ENCODE results near the gene HSPA8. TPM values are rescaled to one million over a fixed set of nuclear protein-coding genes. Genes with fewer than 3 reads are reported as not detected.

HSPA8 gene
- total RNA-seq, 1 donor from 2014 or later, result 619 TPM

- H3K4me1 ChIP-seq, result no peaks in the 10 kb centered on the region
- no peak for TF ChIP-seq CTCF (IDR thresholded peaks at IDR 0.05)
- H3K4me3 ChIP-seq, result no peak overlapping the region
- no peaks in the 10 kb centered on the region for H3K9me3 ChIP-seq
- no peak overlapping the region for H3K27ac ChIP-seq
- H3K36me3 ChIP-seq, result no peaks in the 10 kb centered on the region
- intact Hi-C loops (cut with DNase I), result no loop called here
- no peaks in the 10 kb centered on the region for H3K27me3 ChIP-seq
- no peak for DNase-seq (ENCODE audit: low spot score in 2 of 2)
Observed at GRCh38 chr11:123047266-123047946, 14.5 kb downstream of the HSPA8 start.

GRCh38 chr11:123046473-123047259 lies 15.3 kb downstream of the HSPA8 start:
- Histone ChIP-seq H3K27me3 (no peaks in the 10 kb centered on the region), H3K36me3 (no peaks in the 10 kb centered on the region), H3K4me1 (no peaks in the 10 kb centered on the region), H3K4me3 (no peak overlapping the region), H3K27ac (no peak overlapping the region), H3K9me3 (no peaks in the 10 kb centered on the region)
- no peak for TF ChIP-seq CTCF (IDR thresholded peaks at IDR 0.05)
- no peak for DNase-seq (ENCODE audit: low spot score in 2 of 2)
- intact Hi-C loops (cut with DNase I), result no loop called here

- Histone ChIP-seq H3K36me3 (no peaks in the 10 kb centered on the region), H3K4me1 (no peaks in the 10 kb centered on the region), H3K27me3 (no peaks in the 10 kb centered on the region), H3K4me3 (no peak overlapping the region), H3K27ac (no peak overlapping the region), H3K9me3 (no peaks in the 10 kb centered on the region)
- DNase-seq (ENCODE audit: low spot score in 2 of 2), result no peak
- intact Hi-C loops (cut with DNase I), result no loop called here
- no peak for TF ChIP-seq CTCF (IDR thresholded peaks at IDR 0.05)
Observed at GRCh38 chr11:123045101-123045500, 16.8 kb downstream of the HSPA8 start.

- TF ChIP-seq CTCF (IDR thresholded peaks at IDR 0.05), result no peak
- Histone ChIP-seq H3K27me3 (no peaks in the 10 kb centered on the region), H3K27ac (no peak overlapping the region), H3K36me3 (no peaks in the 10 kb centered on the region), H3K4me3 (no peak overlapping the region), H3K4me1 (no peaks in the 10 kb centered on the region), H3K9me3 (no peaks in the 10 kb centered on the region)
- intact Hi-C loops (cut with DNase I), result no loop called here
- DNase-seq (ENCODE audit: low spot score in 2 of 2), result no peak
Observed at GRCh38 chr11:123041185-123041584, 20.8 kb downstream of the HSPA8 start.

GRCh38 chr11:123040111-123040432 lies 21.9 kb downstream of the HSPA8 start:
- no peaks in the 10 kb centered on the region for H3K27me3 ChIP-seq
- H3K27ac ChIP-seq, result no peak overlapping the region
- DNase-seq (ENCODE audit: low spot score in 2 of 2), result no peak
- H3K4me3 ChIP-seq, result no peak overlapping the region
- H3K4me1 ChIP-seq, result no peaks in the 10 kb centered on the region
- no peak for TF ChIP-seq CTCF (IDR thresholded peaks at IDR 0.05)
- intact Hi-C loops (cut with DNase I), result no loop called here
- H3K9me3 ChIP-seq, result no peaks in the 10 kb centered on the region
- no peaks in the 10 kb centered on the region for H3K36me3 ChIP-seq

Data from ascending aorta (tissue), 2 donors.